OCI-LY7 (cell line): ENCODE data around the gene CEP164.

Source experiments
- EZH2phosphoT487 ChIP-seq: fragments of 200-600 bp; sonication (generic); IDR thresholded peaks from 2 replicates; pipeline ENCODE4 v1.6.1; 2018; ENCODE audit warnings: low read depth, borderline replicate concordance, mild to moderate bottlenecking, mixed run types, antibody characterized with exemption, low read length, moderate library complexity, mixed read lengths
- TF ChIP-seq, protein P1 (sequence below): fragments of 200-600 bp; sonication (generic); conservative IDR thresholded peaks from 2 replicates; pipeline ENCODE4 v1.5.1; 2014; ENCODE audit warnings: mild to moderate bottlenecking, antibody characterized with exemption, low read length, moderate library complexity, mixed read lengths

DNA sequence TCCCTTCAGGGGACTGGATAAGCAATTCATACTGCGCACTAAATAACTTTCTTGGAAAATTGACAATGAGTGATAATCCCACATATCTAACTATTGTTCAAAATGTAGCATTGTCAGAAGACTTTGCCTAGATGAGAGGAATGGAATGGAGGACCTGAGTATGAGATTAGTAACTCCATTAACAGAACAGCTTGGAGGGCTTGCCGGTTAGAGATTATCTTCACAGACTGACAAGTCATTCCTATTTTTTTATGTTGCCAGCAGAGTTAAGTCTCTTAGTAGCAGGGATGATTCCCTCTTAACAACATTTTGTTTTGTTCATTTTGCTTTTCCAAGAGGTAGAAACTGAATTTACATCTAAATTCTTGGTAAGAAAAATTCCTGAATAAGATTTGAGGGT lies 43.6 kb upstream of the CEP164 start:
- TF ChIP-seq, protein P1, sequence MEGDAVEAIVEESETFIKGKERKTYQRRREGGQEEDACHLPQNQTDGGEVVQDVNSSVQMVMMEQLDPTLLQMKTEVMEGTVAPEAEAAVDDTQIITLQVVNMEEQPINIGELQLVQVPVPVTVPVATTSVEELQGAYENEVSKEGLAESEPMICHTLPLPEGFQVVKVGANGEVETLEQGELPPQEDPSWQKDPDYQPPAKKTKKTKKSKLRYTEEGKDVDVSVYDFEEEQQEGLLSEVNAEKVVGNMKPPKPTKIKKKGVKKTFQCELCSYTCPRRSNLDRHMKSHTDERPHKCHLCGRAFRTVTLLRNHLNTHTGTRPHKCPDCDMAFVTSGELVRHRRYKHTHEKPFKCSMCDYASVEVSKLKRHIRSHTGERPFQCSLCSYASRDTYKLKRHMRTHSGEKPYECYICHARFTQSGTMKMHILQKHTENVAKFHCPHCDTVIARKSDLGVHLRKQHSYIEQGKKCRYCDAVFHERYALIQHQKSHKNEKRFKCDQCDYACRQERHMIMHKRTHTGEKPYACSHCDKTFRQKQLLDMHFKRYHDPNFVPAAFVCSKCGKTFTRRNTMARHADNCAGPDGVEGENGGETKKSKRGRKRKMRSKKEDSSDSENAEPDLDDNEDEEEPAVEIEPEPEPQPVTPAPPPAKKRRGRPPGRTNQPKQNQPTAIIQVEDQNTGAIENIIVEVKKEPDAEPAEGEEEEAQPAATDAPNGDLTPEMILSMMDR = no peak
- no peak for TF ChIP-seq EZH2phosphoT487
